D721Med (cell line): ENCODE measurements around the gene RXFP4.
"Not testable (repeated sequence)": the region's sequence is repeated elsewhere in the genome, so short reads cannot be mapped to it uniquely, and the experiment has no call there.

Experiments used
- DNase-seq: peaks from one replicate; pipeline ENCODE4 v3.0.0; 2011; ENCODE audit warnings: low spot score; ENCODE audit not compliant: insufficient read length
- FAIRE-seq: peaks from 2 replicates; lab custom pipeline; 2011; peaks lifted over from hg19 to GRCh38; lab: Jason Lieb, UNC
- TF ChIP-seq, protein P1 (sequence below): IDR thresholded peaks from 2 replicates; pipeline ENCODE4 v1.5.1; 2012; ENCODE audit warnings: mild to moderate bottlenecking, control low read depth; ENCODE audit not compliant: insufficient read depth; ENCODE audit errors: missing control alignments

RXFP4 gene, protein sequence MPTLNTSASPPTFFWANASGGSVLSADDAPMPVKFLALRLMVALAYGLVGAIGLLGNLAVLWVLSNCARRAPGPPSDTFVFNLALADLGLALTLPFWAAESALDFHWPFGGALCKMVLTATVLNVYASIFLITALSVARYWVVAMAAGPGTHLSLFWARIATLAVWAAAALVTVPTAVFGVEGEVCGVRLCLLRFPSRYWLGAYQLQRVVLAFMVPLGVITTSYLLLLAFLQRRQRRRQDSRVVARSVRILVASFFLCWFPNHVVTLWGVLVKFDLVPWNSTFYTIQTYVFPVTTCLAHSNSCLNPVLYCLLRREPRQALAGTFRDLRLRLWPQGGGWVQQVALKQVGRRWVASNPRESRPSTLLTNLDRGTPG

DNA sequence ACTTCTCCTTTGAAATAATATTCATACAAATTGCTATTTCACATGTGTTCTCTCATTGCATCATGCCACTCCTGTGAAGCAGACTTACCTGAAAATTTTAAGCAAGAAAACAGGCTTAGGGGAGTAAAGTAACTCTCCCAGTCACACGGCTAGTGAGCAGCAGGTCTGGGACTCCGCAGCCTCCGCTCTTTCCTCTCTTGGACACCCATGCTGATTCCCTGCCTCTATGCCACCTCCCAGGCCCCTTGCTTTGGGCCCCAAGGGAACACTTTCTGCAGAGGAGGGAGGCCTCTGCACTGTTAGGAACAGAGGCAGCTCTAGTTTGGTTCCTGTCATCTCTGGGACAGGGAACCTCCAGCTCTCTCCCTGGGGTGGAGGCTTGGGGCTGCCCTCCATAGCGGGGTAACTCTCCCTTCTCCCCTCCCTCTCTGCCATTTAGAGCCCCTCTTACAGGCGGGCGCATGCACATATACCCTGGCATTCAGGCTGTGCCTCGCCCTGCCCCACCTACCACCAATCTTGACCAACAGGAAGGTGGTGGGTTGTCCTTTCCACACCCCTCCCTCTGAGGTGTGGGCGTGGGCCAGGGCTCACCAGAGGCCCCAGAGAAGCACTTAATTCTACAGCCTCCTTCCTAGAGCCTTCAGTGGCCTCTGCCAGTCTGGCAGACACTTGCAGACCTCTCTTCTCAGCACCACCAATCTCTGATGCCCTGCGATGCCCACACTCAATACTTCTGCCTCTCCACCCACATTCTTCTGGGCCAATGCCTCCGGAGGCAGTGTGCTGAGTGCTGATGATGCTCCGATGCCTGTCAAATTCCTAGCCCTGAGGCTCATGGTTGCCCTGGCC is at the start of gene RXFP4:
Gene RXFP4, plus strand, starts transcription at position 646 of the 852 bp plus-strand sequence. Its CDS starts 72 bp downstream, at position 718.
- TF ChIP-seq, protein P1, sequence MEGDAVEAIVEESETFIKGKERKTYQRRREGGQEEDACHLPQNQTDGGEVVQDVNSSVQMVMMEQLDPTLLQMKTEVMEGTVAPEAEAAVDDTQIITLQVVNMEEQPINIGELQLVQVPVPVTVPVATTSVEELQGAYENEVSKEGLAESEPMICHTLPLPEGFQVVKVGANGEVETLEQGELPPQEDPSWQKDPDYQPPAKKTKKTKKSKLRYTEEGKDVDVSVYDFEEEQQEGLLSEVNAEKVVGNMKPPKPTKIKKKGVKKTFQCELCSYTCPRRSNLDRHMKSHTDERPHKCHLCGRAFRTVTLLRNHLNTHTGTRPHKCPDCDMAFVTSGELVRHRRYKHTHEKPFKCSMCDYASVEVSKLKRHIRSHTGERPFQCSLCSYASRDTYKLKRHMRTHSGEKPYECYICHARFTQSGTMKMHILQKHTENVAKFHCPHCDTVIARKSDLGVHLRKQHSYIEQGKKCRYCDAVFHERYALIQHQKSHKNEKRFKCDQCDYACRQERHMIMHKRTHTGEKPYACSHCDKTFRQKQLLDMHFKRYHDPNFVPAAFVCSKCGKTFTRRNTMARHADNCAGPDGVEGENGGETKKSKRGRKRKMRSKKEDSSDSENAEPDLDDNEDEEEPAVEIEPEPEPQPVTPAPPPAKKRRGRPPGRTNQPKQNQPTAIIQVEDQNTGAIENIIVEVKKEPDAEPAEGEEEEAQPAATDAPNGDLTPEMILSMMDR, result no peak
- FAIRE-seq (no peak), DNase-seq (no peak)

DNA sequence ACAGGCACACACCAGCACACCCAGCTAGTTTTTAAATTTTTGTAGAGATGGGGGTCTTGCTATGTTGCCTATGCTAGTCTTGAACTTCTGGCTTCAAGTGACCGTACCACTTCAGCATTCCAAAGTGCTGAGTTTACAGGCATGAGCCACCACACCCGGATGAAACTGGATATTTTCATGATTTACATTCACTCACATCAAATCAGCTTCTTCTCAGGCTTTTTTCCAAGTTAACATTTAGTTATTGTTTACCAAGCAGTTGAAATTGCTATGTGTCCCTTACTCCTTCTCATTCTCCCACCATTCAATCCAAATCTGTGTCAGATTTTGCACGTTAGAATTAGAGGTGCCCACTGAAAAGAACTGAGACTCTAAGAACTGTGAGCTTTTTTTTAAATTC is 48.6 kb upstream of the RXFP4 start:
- DNase-seq (no peak), FAIRE-seq (no peak)
- TF ChIP-seq, protein P1, result no peak

DNA sequence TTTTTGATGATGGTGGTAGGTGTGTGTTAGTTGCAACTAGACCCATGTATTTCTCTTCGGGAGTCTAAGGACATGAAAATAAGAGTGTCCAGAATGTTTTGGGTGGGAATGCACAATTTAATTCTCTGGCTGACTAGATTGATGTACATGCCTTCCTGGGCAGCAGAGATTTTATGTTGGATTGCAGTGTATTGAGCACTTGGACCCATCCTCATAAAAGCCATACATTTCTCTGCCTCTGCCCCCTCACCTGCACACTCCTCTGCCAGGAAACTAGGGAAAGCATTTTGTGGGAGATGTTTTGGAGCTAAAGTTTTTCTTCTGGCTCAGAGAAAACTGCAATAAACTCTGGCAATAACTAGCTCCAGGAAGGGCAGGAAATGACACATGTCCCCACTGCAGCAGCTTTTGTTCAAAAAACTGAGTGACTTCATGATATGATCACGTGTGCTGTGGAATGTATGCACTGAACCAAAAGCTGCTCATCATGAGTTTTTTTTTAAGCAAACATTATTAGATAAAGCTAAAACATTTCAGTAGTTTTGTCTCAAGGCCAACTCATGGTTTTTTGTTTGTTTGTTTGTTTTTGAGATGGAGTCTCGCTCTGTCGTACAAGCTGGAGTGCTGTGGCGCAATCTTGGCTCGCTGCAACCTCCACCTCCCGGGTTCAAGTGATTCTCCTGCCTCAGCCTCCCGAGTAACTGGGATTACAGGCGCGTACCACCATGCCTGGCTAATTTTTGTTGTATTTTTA is 47.9 kb upstream of the RXFP4 start:
- no peak for FAIRE-seq
- no peak for DNase-seq
- TF ChIP-seq, protein P1, result no peak

DNA sequence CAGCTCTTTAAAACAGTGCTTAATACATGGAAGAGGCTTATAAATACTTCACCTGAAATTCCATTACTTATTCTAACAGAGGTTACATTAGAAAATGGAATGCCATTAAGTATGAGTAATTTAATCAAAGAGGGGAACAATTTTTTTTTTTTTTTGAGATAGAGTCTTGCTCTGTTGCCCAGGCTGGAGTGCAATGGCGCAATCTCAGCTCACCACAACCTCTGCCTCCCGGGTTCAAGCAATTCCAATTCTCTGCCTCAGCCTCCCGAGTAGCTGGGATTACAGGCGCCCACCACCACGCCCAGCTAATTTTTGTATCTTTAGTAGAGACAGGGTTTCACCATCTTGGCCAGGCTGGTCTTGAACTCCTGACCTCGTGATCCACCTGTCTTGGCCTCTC is 45.8 kb upstream of the RXFP4 start:
- not testable (repeated sequence) for DNase-seq, FAIRE-seq

DNA sequence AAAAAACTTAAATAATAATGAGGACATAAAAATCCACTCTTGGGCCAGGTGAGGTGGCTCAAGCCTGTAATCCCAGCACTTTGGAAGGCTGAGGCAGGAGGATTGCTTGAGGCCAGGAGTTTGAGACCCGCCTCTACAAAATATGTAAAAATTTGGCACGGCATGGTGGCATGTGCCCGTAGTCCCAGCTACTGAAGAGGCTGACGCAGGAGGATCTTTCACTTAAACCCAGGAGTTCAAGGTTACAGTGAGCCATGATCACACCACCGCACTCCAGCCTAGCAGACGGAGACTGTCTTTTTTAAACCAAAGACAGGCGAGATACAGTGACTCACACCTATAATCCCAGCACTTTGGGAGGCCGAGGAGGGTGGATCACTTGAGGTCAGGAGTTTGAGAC is 45.0 kb upstream of the RXFP4 start:
- DNase-seq, FAIRE-seq: not testable (repeated sequence)

DNA sequence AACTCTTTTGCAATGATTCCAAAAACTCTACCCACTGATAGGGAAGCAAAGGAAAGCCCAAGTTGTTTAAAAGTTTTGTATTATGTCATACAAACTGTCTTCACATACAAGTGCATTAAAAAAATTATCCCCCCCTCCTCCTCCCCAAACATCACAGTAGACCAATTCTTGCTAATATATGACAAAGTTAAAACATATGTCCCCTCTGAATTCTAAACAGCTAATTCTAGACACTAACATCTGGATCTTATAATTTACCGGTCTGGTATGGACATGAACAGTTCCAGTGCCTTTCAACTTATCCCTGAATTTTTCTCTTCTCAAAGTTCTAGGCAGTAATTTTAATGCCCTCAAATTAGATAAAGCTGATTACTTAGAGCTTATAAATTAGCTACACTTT is 43.7 kb upstream of the RXFP4 start:
- TF ChIP-seq, protein P1, result no peak
- DNase-seq (no peak), FAIRE-seq (no peak)

DNA sequence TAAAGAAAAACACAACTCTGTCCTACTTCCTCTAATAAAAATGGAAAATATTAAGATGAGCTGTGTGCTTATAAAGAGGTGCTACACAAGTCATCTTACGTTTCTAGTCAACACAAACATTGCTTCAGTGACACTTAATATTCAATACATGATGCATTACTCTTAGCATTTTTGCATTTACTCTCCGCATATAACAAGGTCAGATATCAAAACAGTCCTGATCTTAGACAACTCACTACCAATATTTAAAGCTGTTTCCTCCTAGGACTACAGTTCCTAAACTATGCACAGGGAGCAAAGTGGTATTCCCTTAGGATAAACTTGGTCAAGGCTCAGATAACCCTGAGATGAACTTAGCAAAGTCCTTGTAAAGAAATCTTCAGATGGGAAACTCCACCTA is 42.5 kb upstream of the RXFP4 start:
- FAIRE-seq, result no peak
- TF ChIP-seq, protein P1, result no peak
- no peak for DNase-seq
